NCI-H748 (cell line): ENCODE results near the gene MTCH1.
"Not testable (repeated sequence)": the region's sequence is repeated elsewhere in the genome, so short reads cannot be mapped to it uniquely, and the experiment has no call there.

ENCODE experiments used
- DNase-seq: peaks from one replicate; lab custom pipeline; 2025; ENCODE audit not compliant: unreplicated experiment; lab: John Stamatoyannopoulos, UW

Gene MTCH1

DNA sequence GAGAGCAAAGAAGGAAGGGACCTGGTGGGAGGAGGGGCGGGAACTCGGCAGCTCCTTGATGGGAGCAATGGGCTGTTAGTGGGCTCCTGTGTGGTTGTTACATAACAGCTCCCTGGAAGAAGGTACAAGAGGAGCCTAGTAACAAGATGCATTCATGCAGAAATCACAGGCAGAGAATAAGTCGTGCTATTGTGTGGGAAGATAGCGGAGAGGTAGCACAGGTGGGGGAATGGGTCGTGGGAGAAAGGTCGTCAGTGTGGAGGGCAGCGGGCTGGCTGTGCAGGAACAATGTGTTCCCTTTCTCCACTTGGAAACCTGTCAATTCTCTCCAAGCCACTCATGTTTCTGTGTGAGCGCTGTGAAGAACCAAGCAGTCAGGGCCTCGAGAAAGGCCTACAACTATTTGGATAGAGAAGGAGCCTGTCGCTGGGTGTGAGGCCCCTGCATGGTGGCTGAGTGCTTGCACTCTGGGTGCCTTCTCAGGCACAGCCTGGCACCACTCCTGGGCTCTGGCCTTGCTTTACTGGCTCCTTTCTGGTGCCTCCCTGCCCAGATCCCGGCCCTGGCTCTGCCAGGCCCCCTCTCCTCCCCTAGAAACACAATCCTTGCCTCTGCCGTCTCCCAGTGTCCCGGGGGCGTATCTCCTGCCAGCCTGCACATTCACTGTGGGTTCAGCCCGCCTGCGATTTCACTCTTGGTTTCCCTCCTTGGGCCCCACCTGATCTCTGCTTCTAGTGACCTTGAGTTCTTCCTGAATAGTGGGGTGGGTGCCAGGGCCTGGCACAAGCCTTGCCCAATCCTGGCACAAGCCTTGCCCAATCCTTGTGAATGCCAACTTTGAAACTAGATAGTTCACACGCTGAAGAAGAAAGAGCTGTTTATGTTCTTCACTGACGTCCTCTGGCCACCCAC, 12.1 kb upstream of the MTCH1 start:
- no peak for DNase-seq

- not testable (repeated sequence) for DNase-seq
Observed at GRCh38 chr6:36990401-36990800, 4.4 kb upstream of the MTCH1 start.

GRCh38 chr6:36989264-36989663, 3.3 kb upstream of the MTCH1 start:
- no peak for DNase-seq

DNA sequence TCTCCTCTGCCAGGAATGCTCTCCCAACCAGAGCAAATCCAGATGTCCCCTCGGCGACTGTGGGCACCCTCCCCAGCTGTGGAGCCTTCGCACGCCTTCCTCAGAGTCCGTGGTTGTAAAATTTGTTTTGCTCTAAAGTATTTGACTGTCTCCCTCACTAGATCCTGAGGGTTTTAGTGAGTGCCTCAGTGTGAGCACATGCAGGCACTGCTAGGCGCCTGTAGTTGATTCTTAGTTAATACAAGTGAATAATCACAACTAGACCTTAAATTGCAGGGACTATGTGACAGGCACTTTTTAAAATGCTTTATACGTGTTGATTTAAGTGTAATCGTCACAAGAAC, 680 bp upstream of the MTCH1 start:
- DNase-seq = no peak

DNA sequence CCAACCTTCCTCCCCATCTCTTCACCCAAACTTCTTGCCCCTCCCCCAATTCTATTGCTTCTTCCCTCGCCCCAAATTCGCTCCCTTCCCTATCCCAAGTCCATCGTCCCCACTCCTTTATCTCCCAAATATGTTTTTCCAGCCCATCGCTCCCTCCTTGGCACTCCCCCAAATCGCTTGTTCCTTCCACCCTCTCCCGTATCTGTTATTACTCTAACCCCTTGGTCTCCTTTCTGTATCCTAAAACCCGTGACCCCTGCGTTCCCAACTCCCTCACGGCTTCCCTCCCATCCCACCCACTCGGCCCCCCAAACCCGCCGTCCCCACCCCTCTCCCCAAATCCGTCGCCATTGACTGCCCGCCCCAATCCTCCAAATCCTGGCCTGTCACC, 584 bp downstream of the MTCH1 start:
- no peak for DNase-seq

DNA sequence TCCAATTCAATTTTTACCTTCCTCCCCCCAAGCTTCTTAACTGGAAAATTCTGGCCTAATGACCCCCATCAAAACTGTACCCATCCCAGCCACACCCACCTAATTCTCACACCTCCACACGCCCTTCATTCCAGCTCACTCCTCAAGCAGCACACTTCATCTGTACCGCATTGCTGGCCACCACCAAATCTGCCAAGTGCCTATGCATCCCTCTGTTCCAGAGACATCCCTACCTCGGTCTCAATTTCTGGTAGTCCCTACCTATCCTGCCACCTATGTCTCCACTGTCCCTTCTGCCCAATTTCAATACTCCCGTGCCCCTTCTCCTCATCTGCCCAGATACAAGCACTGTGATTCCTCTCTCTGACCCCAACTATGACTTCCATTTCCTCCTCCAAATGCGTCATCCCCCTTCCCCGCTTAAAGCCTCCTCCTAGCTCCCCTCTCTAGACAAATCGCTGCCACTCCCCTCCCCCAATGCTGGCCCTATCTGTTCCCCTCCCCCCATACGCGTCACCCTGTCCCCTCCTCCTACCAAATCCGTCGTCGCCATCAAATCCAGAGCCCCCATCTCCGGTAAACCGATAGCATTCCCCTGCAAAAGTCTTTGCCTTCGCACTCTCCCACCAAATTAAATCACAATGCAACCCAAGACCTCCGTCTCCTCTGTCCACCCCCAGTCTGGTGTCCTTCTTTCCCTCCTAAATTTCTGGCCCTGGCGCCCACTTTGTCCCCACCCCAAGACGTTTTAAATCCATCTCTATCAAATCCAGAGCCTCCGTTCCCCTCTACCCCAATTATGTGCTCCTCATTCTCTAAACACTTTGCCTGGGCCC, 1.2 kb downstream of the MTCH1 start:
- peak; percentile 70 for DNase-seq

GRCh38 chr6:36983538-36983937, 2.5 kb downstream of the MTCH1 start:
- no peak for DNase-seq

- no peak for DNase-seq
Observed at GRCh38 chr6:36980876-36981619, 4.9 kb downstream of the MTCH1 start.

DNA sequence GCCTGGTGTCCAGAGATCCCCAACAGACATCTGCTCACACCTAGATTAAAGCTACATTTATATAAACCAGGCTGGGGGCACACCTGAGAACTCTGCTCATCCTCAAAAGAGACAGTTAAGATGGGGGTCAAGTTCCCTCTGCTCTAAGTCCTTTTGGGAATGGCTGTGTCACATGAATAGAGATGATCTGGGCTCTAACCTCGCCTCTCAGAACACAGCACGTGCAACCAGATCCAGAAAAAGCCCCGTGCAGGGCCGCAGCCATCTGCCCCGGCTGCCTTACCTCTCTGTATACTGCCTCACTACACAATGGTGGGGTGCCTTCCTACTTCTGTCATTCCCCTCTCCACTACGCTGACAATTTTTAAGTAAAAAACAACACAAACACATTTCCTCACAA, 5.9 kb downstream of the MTCH1 start:
- DNase-seq = no peak

DNA sequence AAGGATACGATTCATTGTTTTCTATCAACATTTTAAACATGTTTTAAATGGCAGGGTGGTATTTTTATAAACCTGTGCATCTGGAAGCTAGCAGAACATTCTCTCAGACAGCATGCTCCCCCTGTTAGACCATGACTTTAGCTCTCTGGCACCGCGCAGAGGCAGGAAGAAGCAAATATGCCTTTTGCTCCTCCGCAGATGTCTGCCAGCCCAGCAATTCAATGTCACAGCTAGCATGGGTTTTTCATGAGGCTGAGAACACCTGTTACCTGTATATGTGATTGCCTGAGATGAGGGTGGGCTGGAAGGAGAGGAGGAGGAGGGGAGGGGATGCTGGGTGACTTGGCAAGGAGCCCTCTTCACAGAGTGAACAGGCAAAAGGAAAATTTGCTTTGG, 6.7 kb downstream of the MTCH1 start:
- DNase-seq = no peak

GRCh38 chr6:36978421-36979346, 7.3 kb downstream of the MTCH1 start:
- DNase-seq = no peak

GRCh38 chr6:36977470-36977941, 8.5 kb downstream of the MTCH1 start:
- no peak for DNase-seq

GRCh38 chr6:36976931-36977330, 9.1 kb downstream of the MTCH1 start:
- DNase-seq = no peak

DNA sequence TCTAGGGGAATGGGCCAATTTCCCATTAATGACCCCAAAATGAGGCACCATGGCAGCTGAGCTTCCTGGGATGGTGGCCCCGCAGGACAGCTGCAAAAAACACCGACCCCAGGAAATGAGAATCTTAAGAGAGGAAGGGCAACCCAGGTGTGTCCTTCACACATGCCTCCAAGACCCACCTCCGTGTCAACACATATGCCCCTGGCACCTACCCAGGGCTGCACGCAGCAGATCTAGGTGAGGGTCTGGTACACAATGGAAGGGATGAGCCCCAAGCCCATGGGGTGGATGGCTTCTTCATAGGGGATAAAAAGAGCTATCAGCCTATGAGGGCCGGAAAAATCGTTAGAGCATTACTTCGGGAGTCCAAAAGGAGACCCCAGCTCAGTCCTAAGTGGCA, 9.5 kb downstream of the MTCH1 start:
- no peak for DNase-seq

GRCh38 chr6:36976007-36976264, 10.1 kb downstream of the MTCH1 start:
- DNase-seq = no peak

GRCh38 chr6:36975231-36976006, 10.6 kb downstream of the MTCH1 start:
- DNase-seq = no peak

- no peak for DNase-seq
Observed at GRCh38 chr6:36973647-36974046, 12.3 kb downstream of the MTCH1 start.

- no peak for DNase-seq
Observed at GRCh38 chr6:36973190-36973589, 12.8 kb downstream of the MTCH1 start.

- DNase-seq = no peak
Observed at GRCh38 chr6:36971921-36972673, 13.9 kb downstream of the MTCH1 start.
